Tibial nerve (tissue), 3 donors: ENCODE data around the gene RAP2C.

Experiments used
- CTCF ChIP-seq, 5 experiments: fragments of 200-600 bp in 3 of 5; fragments of 450-650 bp in 2 of 5; sonication (generic) in 3 of 5; IDR thresholded peaks; one replicate each; pipeline ENCODE4 v1.5.1; 2016 to 2019; ENCODE audit warnings: antibody characterized with exemption in 5 of 5, mild to moderate bottlenecking in 3 of 5, moderate library complexity in 2 of 5
- POLR2A ChIP-seq, 2 donors: fragments of 450-650 bp; IDR thresholded peaks; one replicate each; pipeline ENCODE4 v1.6.1; 2017; ENCODE audit warnings: antibody characterized with exemption in 2 of 2, mild to moderate bottlenecking in 2 of 2, moderate library complexity in 2 of 2

DNA sequence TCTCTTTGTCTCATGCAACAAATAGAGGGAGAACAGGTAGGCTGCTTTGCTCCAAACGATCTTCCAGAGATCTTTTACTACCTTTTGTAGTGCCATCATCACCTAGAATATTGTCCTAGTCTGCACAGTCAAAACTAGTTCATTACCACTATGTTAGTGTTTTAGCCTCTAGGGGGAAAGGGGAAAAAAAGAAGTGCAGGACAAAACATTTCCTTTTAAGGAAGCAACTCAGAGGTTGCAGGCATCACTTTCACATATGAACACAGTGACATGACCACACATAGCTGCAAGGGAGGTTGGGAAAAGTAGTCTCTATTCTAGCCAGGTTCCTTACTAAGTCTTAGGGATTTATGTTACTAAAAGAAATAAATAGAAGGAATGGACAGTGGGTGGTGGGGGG, 39.3 kb upstream of the RAP2C start:
- TF ChIP-seq CTCF (IDR thresholded peaks at IDR 0.05): no peak
- no peak for TF ChIP-seq POLR2A (IDR thresholded peaks at IDR 0.05)
